SK-N-SH treated with all-trans-retinoic acid at 6 μM for 48 hours (cell line): Measurements from ENCODE around the gene KIF4A.

Experiments used
- GLIS3 ChIP-seq: fragments of 250-450 bp; sonication (Bioruptor Pico); IDR thresholded peaks from 2 replicates; pipeline ENCODE4 v1.5.0; 2020; ENCODE audit warnings: mild to moderate bottlenecking, moderate library complexity
- RARB ChIP-seq: fragments of 250-450 bp; sonication (Bioruptor Pico); IDR thresholded peaks from 2 replicates; pipeline ENCODE4 v1.8.0; 2021; ENCODE audit warnings: mild to moderate bottlenecking, moderate library complexity
- TCF4 ChIP-seq: fragments of 250-450 bp; sonication (Bioruptor Pico); IDR thresholded peaks from 2 replicates; pipeline ENCODE4 v1.8.0; 2021; ENCODE audit warnings: mild to moderate bottlenecking, moderate library complexity, borderline replicate concordance
- TOX ChIP-seq: fragments of 250-450 bp; sonication (Bioruptor Pico); IDR thresholded peaks from 2 replicates; pipeline ENCODE4 v1.8.0; 2021; ENCODE audit warnings: mild to moderate bottlenecking, moderate library complexity, borderline replicate concordance
- ZC3H10 ChIP-seq: fragments of 250-450 bp; sonication (Bioruptor Pico); IDR thresholded peaks from 2 replicates; pipeline ENCODE4 v1.5.1; 2021; ENCODE audit warnings: mild to moderate bottlenecking, moderate library complexity
- ZFP30 ChIP-seq: fragments of 450-650 bp; formaldehyde crosslinking; IDR thresholded peaks from 2 replicates; pipeline ENCODE4 v1.5.0; 2022; ENCODE audit warnings: mild to moderate bottlenecking, moderate library complexity

GRCh38 chrX:70253377-70254062 lies 36.4 kb upstream of the KIF4A start:
- TF ChIP-seq ZFP30 = no peak
- no peak for TF ChIP-seq RARB (CRISPR knock-in tag)
- no peak for TF ChIP-seq TOX (CRISPR knock-in tag)
- no peak for TF ChIP-seq GLIS3 (CRISPR knock-in tag)
- TF ChIP-seq TCF4 (CRISPR knock-in tag) = no peak
- no peak for TF ChIP-seq ZC3H10 (CRISPR knock-in tag)
